ENCODE results near the gene TBC1D10B. TPM values are rescaled to one million over a fixed set of nuclear protein-coding genes. Genes with fewer than 3 reads are reported as not detected.

Gene TBC1D10B
- total and polyA plus RNA-seq, 9 of the 15 experiments (the other 6 are each of a cell fraction or from before 2014, with no cell fraction given) = 2.2 to 55.4 (median 17.5) TPM

- TF ChIP-seq RNF219 (CRISPR knock-in tag; IDR thresholded peaks at IDR 0.05) = no peak
- TF ChIP-seq JUND (IDR thresholded peaks at IDR 0.05; ENCODE audit: borderline replicate concordance, low read depth, low read length) = no peak
- no peak for TF ChIP-seq JUND (tag; IDR thresholded peaks at IDR 0.05; ENCODE audit: borderline replicate concordance, low read depth, low read length)
- no peak for TF ChIP-seq ZC3H8 (IDR thresholded peaks at IDR 0.05)
- TF ChIP-seq, protein P1, sequence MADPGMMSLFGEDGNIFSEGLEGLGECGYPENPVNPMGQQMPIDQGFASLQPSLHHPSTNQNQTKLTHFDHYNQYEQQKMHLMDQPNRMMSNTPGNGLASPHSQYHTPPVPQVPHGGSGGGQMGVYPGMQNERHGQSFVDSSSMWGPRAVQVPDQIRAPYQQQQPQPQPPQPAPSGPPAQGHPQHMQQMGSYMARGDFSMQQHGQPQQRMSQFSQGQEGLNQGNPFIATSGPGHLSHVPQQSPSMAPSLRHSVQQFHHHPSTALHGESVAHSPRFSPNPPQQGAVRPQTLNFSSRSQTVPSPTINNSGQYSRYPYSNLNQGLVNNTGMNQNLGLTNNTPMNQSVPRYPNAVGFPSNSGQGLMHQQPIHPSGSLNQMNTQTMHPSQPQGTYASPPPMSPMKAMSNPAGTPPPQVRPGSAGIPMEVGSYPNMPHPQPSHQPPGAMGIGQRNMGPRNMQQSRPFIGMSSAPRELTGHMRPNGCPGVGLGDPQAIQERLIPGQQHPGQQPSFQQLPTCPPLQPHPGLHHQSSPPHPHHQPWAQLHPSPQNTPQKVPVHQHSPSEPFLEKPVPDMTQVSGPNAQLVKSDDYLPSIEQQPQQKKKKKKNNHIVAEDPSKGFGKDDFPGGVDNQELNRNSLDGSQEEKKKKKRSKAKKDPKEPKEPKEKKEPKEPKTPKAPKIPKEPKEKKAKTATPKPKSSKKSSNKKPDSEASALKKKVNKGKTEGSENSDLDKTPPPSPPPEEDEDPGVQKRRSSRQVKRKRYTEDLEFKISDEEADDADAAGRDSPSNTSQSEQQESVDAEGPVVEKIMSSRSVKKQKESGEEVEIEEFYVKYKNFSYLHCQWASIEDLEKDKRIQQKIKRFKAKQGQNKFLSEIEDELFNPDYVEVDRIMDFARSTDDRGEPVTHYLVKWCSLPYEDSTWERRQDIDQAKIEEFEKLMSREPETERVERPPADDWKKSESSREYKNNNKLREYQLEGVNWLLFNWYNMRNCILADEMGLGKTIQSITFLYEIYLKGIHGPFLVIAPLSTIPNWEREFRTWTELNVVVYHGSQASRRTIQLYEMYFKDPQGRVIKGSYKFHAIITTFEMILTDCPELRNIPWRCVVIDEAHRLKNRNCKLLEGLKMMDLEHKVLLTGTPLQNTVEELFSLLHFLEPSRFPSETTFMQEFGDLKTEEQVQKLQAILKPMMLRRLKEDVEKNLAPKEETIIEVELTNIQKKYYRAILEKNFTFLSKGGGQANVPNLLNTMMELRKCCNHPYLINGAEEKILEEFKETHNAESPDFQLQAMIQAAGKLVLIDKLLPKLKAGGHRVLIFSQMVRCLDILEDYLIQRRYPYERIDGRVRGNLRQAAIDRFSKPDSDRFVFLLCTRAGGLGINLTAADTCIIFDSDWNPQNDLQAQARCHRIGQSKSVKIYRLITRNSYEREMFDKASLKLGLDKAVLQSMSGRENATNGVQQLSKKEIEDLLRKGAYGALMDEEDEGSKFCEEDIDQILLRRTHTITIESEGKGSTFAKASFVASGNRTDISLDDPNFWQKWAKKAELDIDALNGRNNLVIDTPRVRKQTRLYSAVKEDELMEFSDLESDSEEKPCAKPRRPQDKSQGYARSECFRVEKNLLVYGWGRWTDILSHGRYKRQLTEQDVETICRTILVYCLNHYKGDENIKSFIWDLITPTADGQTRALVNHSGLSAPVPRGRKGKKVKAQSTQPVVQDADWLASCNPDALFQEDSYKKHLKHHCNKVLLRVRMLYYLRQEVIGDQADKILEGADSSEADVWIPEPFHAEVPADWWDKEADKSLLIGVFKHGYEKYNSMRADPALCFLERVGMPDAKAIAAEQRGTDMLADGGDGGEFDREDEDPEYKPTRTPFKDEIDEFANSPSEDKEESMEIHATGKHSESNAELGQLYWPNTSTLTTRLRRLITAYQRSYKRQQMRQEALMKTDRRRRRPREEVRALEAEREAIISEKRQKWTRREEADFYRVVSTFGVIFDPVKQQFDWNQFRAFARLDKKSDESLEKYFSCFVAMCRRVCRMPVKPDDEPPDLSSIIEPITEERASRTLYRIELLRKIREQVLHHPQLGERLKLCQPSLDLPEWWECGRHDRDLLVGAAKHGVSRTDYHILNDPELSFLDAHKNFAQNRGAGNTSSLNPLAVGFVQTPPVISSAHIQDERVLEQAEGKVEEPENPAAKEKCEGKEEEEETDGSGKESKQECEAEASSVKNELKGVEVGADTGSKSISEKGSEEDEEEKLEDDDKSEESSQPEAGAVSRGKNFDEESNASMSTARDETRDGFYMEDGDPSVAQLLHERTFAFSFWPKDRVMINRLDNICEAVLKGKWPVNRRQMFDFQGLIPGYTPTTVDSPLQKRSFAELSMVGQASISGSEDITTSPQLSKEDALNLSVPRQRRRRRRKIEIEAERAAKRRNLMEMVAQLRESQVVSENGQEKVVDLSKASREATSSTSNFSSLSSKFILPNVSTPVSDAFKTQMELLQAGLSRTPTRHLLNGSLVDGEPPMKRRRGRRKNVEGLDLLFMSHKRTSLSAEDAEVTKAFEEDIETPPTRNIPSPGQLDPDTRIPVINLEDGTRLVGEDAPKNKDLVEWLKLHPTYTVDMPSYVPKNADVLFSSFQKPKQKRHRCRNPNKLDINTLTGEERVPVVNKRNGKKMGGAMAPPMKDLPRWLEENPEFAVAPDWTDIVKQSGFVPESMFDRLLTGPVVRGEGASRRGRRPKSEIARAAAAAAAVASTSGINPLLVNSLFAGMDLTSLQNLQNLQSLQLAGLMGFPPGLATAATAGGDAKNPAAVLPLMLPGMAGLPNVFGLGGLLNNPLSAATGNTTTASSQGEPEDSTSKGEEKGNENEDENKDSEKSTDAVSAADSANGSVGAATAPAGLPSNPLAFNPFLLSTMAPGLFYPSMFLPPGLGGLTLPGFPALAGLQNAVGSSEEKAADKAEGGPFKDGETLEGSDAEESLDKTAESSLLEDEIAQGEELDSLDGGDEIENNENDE (IDR thresholded peaks at IDR 0.05; ENCODE audit: low read depth, low read length) = no peak
- no peak for TF ChIP-seq HDAC1 (IDR thresholded peaks at IDR 0.05)
- TF ChIP-seq HBP1 (CRISPR knock-in tag; IDR thresholded peaks at IDR 0.05) = no peak
- no peak for TF ChIP-seq KAT8 (IDR thresholded peaks at IDR 0.05; ENCODE audit: low read depth)
- no peak for TF ChIP-seq XRCC4 (IDR thresholded peaks at IDR 0.05; ENCODE audit: extremely low read depth, insufficient read depth, insufficient read length)
- TF ChIP-seq, protein P2, sequence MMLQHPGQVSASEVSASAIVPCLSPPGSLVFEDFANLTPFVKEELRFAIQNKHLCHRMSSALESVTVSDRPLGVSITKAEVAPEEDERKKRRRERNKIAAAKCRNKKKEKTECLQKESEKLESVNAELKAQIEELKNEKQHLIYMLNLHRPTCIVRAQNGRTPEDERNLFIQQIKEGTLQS (IDR thresholded peaks at IDR 0.05) = no peak
- TF ChIP-seq, protein P2 (CRISPR knock-in tag; conservative IDR thresholded peaks at IDR 0.05) = no peak
- no peak for TF ChIP-seq BCL6 (CRISPR knock-in tag; IDR thresholded peaks at IDR 0.05)
Measured at GRCh38 chr16:30342751-30343490, 27.4 kb downstream of the TBC1D10B start (continued).

Measured in K562 (cell line).